Activated T-helper 17 cell treated with anti-CD3 and anti-CD28 coated beads, Interleukin-2, amount 50 U/mL, for 72 hours (primary cell): ENCODE data around the gene SYT2. TPM values are rescaled to one million over a fixed set of nuclear protein-coding genes. Genes with fewer than 3 reads are reported as not detected.
A peak's percentile ranks its signal among the peaks of the same experiment; 100 is the strongest.
"Not testable (repeated sequence)": the region's sequence is repeated elsewhere in the genome, so short reads cannot be mapped to it uniquely, and the experiment has no call there.

Experiments
- ATAC-seq: fragments of 150-1000 bp; cut with Tn5 transposase; replicated peaks from 2 replicates; pipeline ENCODE4 v1.10.0; 2021; ENCODE audit warnings: mild to moderate bottlenecking, moderate library complexity
- H3K27ac Mint-ChIP-seq: one replicate; pipeline ENCODE4 v1.8.0; 2022; ENCODE audit warnings: mixed read lengths
- H3K27me3 Mint-ChIP-seq: one replicate; pipeline ENCODE4 v1.8.0; 2022; ENCODE audit warnings: mixed read lengths
- H3K36me3 Mint-ChIP-seq: one replicate; pipeline ENCODE4 v1.8.0; 2022; ENCODE audit warnings: low read depth, mild to moderate bottlenecking, mixed read lengths
- H3K4me1 Mint-ChIP-seq: one replicate; pipeline ENCODE4 v1.8.0; 2022; ENCODE audit warnings: mixed read lengths
- H3K4me3 Mint-ChIP-seq: one replicate; pipeline ENCODE4 v1.8.0; 2022; ENCODE audit warnings: mild to moderate bottlenecking, mixed read lengths
- H3K9me3 Mint-ChIP-seq: one replicate; pipeline ENCODE4 v1.8.0; 2022; ENCODE audit warnings: mixed read lengths
- total RNA-seq, 2 donors: library from RNA; stranded (reverse); gene quantifications; one replicate each; pipeline ENCODE4 v1.2.3, GENCODE V29; 2022

The SYT2 gene
- total RNA-seq, 2 donors from 2014 or later, result 0.05 TPM; not detected in 1

- no peak overlapping the region for H3K27ac Mint-ChIP-seq
- no peaks in the 10 kb centered on the region for H3K9me3 Mint-ChIP-seq
- H3K36me3 Mint-ChIP-seq, result no peaks in the 10 kb centered on the region
- H3K27me3 Mint-ChIP-seq, result peaks cover 15% of the 10 kb centered on the region
- ATAC-seq, result no peak
- H3K4me1 Mint-ChIP-seq, result peaks cover 14% of the 10 kb centered on the region
- H3K4me3 Mint-ChIP-seq, result no peak overlapping the region
Observed at GRCh38 chr1:202632241-202632640, 78.0 kb downstream of the SYT2 start.

GRCh38 chr1:202631076-202631923 lies 79.0 kb downstream of the SYT2 start:
- no peak for ATAC-seq
- Mint-ChIP-seq H3K4me1 (peaks cover 14% of the 10 kb centered on the region), H3K9me3 (no peaks in the 10 kb centered on the region), H3K27ac (no peak overlapping the region), H3K4me3 (no peak overlapping the region), H3K36me3 (no peaks in the 10 kb centered on the region), H3K27me3 (peaks cover 12% of the 10 kb centered on the region)

DNA sequence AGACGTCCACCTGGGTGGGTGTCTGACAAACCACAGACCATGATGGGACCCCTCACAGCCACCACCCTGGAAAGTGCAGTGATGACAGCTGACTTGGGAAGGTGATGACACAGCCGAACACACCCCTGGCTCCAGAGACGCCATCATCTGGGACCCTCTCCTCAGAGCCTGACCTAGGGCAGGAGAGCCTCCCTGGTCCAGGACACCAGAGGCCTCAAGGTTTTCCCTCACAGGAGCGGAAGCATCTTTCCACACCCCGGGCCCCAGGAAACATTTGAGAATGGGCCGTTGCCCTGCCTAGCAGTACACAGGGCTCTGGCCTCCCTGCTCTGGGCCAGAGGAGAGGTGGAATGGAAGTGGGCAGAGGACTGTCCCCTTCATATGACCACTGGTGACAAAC lies 79.7 kb downstream of the SYT2 start:
- Mint-ChIP-seq H3K27me3 (peaks cover 12% of the 10 kb centered on the region), H3K4me3 (no peak overlapping the region), H3K9me3 (no peaks in the 10 kb centered on the region), H3K4me1 (peaks cover 14% of the 10 kb centered on the region), H3K27ac (no peak overlapping the region), H3K36me3 (no peaks in the 10 kb centered on the region)
- no peak for ATAC-seq

DNA sequence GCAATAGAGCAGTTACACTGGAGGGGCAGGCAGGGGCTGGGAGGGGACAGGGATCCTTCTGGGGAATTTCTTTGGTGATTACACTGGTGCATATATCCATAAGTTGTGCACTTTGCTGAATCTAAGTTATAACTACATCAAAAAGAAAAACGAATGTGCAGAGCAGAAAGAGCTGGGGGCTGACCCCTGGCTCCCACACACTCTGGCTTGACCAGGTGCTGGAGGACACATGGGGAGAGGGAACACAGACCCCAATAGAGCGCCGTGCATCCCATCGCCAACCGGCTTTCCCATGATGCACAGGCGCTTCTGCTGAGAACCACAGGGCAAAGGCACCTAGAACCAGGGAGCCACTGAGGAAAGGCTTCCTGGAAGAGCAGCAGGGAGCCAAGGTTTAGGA lies 80.2 kb downstream of the SYT2 start:
- Mint-ChIP-seq H3K27me3 (peaks cover 12% of the 10 kb centered on the region), H3K4me1 (peaks cover 14% of the 10 kb centered on the region)
- not testable (repeated sequence) for H3K27ac Mint-ChIP-seq, H3K36me3 Mint-ChIP-seq, ATAC-seq, H3K9me3 Mint-ChIP-seq, H3K4me3 Mint-ChIP-seq

DNA sequence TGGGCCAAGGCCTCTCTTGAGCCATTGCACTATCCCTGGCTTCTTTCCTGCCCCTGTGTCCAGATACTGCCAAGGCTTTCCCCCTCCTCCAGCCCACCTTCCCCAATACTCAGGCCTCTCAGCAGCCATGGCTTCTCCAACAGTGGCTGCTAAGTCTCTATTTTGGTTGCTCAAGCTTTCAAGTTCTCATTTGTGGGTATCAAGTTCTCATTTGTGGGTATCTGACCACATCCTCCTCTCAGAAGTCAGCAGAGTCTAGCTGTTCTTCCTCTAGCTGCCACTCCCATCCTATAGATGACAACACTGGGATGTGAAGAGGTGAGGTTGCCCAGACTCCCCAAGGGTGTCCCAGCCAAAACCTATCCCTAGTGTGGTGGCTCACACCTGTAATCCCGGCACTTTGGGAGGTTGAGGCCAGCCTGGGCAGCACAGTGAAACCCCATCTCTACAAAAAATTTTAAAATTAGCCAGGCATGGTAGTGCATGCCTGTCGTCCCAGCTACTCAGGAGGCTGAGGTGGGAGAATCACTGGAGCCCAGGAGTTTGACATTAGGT lies 80.9 kb downstream of the SYT2 start:
- H3K4me1 Mint-ChIP-seq, result peaks cover 14% of the 10 kb centered on the region
- not testable (repeated sequence) for H3K36me3 Mint-ChIP-seq, H3K27ac Mint-ChIP-seq, H3K27me3 Mint-ChIP-seq, H3K9me3 Mint-ChIP-seq
- peak overlapping the region; percentile 21 for H3K4me3 Mint-ChIP-seq
- ATAC-seq, result peak; percentile 86

DNA sequence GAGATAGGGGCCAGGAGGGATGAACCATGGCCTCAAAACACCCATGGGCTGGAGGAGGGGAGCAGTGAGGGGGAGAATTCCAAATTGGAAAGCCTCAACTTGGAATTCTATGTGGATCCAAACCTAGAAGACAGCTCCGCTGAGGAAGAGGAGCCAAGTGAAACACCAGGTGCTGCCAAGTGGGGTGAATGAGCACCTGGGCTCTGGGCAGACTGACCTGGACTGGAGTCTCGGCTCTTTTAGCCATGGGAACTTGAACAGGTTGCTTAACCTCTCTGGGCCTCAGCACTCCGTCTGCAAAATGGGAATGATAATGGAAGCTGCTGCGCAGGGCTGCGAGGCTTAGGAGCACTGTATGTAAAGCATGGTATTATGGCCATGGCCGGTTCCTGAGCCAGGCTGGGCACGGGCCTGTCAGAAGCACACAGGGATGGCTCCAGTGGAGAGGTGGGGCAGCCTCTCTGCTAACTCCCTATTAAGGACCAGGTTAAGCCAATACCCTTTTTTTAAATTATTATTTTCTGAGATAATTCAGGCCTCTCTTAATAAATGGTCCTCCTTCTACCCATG lies 81.5 kb downstream of the SYT2 start:
- H3K4me1 Mint-ChIP-seq, result peaks cover 14% of the 10 kb centered on the region
- H3K27ac Mint-ChIP-seq, result no peak overlapping the region
- peak overlapping the region; percentile 21 for H3K4me3 Mint-ChIP-seq
- ATAC-seq, result no peak
- no peaks in the 10 kb centered on the region for H3K9me3 Mint-ChIP-seq
- H3K36me3 Mint-ChIP-seq, result no peaks in the 10 kb centered on the region
- H3K27me3 Mint-ChIP-seq, result peaks cover 8% of the 10 kb centered on the region

DNA sequence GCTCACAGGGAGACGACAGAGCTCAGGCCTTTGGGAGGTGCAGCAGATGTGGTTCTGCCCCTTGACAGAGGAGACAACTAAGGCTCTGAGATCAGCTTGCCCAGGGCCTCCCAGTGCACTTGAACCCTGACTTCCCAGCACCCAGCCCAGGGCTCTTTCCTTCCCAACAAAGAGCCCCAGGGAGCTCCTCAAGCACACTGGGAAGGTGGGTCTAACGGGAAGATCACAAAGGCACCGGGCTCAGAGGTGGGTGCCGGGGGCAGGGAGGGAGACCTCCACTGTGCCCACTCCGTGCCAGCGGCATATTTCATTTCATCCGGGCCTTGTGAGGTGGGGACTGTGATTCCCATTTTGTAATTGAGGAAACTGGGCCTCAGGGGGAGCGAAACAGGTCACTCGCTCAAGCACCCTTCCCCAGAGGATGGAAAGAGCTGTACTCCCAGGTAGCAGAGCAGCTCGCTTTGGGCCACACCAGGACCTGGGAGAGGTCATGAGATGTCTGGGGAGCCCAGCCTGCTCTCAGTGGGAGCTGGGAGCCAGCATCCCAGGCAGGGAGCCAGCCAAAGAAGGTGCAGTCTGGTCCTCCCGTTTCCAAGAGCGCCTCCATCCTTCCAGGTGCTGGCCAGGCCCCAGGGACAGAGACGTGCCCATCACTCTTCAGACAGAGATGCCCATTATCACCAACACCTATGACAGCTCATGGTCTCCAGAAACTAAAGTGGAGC lies 82.3 kb downstream of the SYT2 start:
- Mint-ChIP-seq H3K27me3 (peaks cover 8% of the 10 kb centered on the region), H3K4me3 (peak overlapping the region; percentile 19), H3K9me3 (no peaks in the 10 kb centered on the region), H3K4me1 (peaks cover 14% of the 10 kb centered on the region), H3K36me3 (no peaks in the 10 kb centered on the region), H3K27ac (no peak overlapping the region)
- no peak for ATAC-seq

DNA sequence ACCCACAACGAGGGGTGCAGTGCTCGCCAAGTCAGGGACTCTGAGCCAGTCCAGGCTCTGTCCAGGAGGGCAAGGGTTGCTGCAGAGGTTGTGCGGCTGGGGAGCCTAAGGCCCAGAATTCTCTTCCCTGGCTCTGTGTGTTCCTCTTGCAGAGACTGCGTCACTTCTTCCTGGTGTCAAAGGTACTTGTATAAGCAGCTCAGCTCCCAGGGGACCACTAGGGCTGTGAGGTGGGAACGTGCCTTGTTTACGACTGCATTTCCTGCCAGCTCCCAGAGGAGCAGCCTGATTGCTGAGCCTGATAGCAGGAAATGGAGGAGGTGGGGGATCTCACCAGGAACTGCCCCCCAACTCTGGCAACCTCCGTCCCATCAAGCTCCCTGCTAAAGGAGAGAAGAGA lies 83.2 kb downstream of the SYT2 start:
- H3K4me3 Mint-ChIP-seq, H3K27me3 Mint-ChIP-seq, H3K27ac Mint-ChIP-seq, H3K9me3 Mint-ChIP-seq, ATAC-seq, H3K36me3 Mint-ChIP-seq: not testable (repeated sequence)
- H3K4me1 Mint-ChIP-seq, result peaks cover 14% of the 10 kb centered on the region

- Mint-ChIP-seq H3K9me3 (no peaks in the 10 kb centered on the region), H3K36me3 (no peaks in the 10 kb centered on the region), H3K4me1 (peaks cover 14% of the 10 kb centered on the region), H3K27ac (no peak overlapping the region), H3K4me3 (no peak overlapping the region), H3K27me3 (peaks cover 6% of the 10 kb centered on the region)
- ATAC-seq, result peak; percentile 68
Observed at GRCh38 chr1:202625416-202626360, 84.6 kb downstream of the SYT2 start.

GRCh38 chr1:202624781-202625108 lies 85.5 kb downstream of the SYT2 start:
- H3K4me3 Mint-ChIP-seq, result no peak overlapping the region
- peaks cover under 1% of the 10 kb centered on the region for H3K27me3 Mint-ChIP-seq
- H3K27ac Mint-ChIP-seq, result no peak overlapping the region
- H3K4me1 Mint-ChIP-seq, result peaks cover 9% of the 10 kb centered on the region
- no peaks in the 10 kb centered on the region for H3K9me3 Mint-ChIP-seq
- H3K36me3 Mint-ChIP-seq, result no peaks in the 10 kb centered on the region
- ATAC-seq, result no peak

DNA sequence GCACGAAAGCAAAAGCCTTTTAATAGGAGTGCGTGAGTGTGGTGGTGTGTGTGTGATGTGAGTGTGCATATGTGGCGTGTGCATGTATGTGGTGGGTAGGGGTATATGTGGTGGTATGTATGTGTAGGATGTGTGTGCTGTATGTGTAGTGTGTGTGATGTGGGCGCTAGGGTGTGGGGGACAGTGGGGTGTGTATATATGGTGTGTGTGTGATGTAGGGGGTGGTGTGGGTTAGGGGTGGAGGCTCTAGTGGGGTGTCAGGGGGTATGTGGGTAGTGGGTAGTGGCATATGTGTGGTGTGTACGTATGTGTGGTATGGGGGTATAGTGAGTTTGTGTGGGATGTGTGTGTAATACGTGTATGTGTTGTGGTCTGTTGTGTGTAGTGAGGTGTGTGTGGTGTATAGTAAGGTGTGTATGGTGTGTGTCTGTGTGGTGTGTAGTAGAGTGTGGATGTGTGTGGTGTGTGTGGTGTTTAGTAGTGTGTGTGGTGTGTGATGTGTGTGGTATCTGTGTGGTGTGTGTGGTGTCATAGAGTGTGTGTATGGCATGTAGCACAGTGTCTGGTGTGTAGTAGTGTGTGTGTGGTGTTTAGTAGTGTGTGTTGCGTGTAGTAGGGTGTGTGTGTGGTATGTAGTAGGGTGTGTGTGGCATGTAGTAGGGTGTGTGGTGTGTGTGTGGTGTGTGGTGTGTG lies 86.0 kb downstream of the SYT2 start:
- no peak overlapping the region for H3K4me3 Mint-ChIP-seq
- H3K27me3 Mint-ChIP-seq, result no peaks in the 10 kb centered on the region
- H3K27ac Mint-ChIP-seq, result no peak overlapping the region
- peaks cover 4% of the 10 kb centered on the region for H3K4me1 Mint-ChIP-seq
- H3K36me3 Mint-ChIP-seq, result no peaks in the 10 kb centered on the region
- no peak for ATAC-seq
- H3K9me3 Mint-ChIP-seq, result no peaks in the 10 kb centered on the region

- not testable (repeated sequence) for H3K4me1 Mint-ChIP-seq, H3K4me3 Mint-ChIP-seq, ATAC-seq, H3K27ac Mint-ChIP-seq, H3K36me3 Mint-ChIP-seq, H3K27me3 Mint-ChIP-seq, H3K9me3 Mint-ChIP-seq
Observed at GRCh38 chr1:202623476-202623875, 86.8 kb downstream of the SYT2 start.

GRCh38 chr1:202623075-202623474 lies 87.2 kb downstream of the SYT2 start:
- ATAC-seq, result no peak
- no peak overlapping the region for H3K27ac Mint-ChIP-seq
- no peaks in the 10 kb centered on the region for H3K4me1 Mint-ChIP-seq
- H3K27me3 Mint-ChIP-seq, result no peaks in the 10 kb centered on the region
- no peaks in the 10 kb centered on the region for H3K36me3 Mint-ChIP-seq
- no peaks in the 10 kb centered on the region for H3K9me3 Mint-ChIP-seq
- no peak overlapping the region for H3K4me3 Mint-ChIP-seq
